Measurements from ENCODE around the gene ETV1. TPM values are rescaled to one million over a fixed set of nuclear protein-coding genes. Genes with fewer than 3 reads are reported as not detected.

Gene ETV1
- total RNA-seq, 1 experiment from 2014 or later = 45.9 TPM

DNA sequence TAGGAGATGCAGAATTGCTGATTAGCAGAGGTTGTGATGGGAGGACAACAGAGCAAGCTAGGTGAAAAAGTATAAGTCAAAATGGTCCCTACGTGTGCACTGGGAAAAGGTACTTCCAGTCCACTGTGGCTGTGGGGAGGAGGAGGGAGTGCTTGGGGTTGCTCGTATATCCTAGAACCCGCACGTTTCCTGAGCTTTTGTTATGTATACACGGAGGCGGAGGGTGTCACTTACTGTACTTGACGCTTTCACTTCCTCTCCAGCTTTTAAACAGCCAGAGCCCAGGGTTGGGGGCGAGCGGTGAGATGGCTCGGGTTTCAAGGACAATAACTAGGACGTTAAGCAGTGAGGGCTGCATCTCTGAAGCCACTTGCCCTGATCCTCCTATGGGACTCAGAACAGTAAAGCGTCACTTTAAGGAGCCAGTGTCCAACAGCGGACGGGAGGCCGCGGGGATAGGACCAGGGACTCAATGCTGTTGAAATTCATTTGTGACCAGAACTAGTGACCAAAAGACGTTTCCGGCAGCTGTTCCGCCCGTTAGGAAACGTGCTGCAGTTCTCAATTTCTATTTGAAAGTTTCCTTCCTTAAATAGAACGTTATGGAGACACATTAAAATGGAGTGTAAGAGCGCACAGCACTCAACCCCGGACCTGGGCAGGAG is 985 bp upstream of the ETV1 start:
- CTCF ChIA-PET = interaction anchor here (1.1 to 3.5 kb wide), 15 partner anchors 9 to 700 kb away, joined by 3 to 25 read pairs (median 4); no protein-coding TSS in a partner anchor
- BruUV-seq (replicated peaks) = no TSS peak

DNA sequence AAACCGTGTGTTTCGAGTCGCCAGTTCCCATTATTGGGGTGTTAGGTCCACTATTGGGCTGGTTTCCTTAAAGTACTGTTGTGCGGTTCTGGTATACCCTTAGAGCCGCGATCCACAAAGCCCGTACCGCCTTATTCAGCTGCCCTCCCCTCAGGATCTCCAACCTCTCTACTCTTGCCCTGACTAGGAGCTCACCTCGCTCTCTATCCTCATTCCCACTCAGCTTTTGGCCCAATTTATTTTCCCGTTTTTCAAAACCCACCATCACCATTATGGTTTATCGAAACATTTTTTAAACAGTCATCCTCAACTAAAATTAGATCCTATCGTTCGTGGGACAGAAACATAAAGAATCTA is 461 bp upstream of the ETV1 start:
- Mint-ChIP-seq H3K9me3 (ENCODE audit: low read depth, unreplicated experiment) (no peaks in the 10 kb centered on the region), H3K4me3 (ENCODE audit: low read depth, unreplicated experiment) (no peak overlapping the region), H3K4me1 (ENCODE audit: low read depth, unreplicated experiment) (no peaks in the 10 kb centered on the region), H3K27ac (ENCODE audit: unreplicated experiment) (no peak overlapping the region), H3K36me3 (ENCODE audit: insufficient read depth, unreplicated experiment) (no peaks in the 10 kb centered on the region), H3K27me3 (ENCODE audit: unreplicated experiment) (no peaks in the 10 kb centered on the region)
- no peak for DNase-seq
- no TSS peak for BruUV-seq (replicated peaks)
- TF ChIP-seq, protein P1, sequence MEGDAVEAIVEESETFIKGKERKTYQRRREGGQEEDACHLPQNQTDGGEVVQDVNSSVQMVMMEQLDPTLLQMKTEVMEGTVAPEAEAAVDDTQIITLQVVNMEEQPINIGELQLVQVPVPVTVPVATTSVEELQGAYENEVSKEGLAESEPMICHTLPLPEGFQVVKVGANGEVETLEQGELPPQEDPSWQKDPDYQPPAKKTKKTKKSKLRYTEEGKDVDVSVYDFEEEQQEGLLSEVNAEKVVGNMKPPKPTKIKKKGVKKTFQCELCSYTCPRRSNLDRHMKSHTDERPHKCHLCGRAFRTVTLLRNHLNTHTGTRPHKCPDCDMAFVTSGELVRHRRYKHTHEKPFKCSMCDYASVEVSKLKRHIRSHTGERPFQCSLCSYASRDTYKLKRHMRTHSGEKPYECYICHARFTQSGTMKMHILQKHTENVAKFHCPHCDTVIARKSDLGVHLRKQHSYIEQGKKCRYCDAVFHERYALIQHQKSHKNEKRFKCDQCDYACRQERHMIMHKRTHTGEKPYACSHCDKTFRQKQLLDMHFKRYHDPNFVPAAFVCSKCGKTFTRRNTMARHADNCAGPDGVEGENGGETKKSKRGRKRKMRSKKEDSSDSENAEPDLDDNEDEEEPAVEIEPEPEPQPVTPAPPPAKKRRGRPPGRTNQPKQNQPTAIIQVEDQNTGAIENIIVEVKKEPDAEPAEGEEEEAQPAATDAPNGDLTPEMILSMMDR (IDR thresholded peaks at IDR 0.05; ENCODE audit: unreplicated experiment) = no peak
- CTCF ChIA-PET = interaction anchor here (1.0 to 3.5 kb wide), 13 partner anchors 10 to 701 kb away, joined by 3 to 25 read pairs (median 3); no protein-coding TSS in a partner anchor
- intact Hi-C loops (cut with micrococcal nuclease; ENCODE audit: unreplicated experiment) = loop anchor here (1.0 to 10.0 kb wide), 7 partner anchors 9 to 708 kb away; no protein-coding TSS in a partner anchor

More for the DNA sequence above, 985 bp upstream of the ETV1 start:
- Mint-ChIP-seq H3K9me3 (ENCODE audit: low read depth, unreplicated experiment) (no peaks in the 10 kb centered on the region), H3K27me3 (ENCODE audit: unreplicated experiment) (no peaks in the 10 kb centered on the region), H3K36me3 (ENCODE audit: insufficient read depth, unreplicated experiment) (no peaks in the 10 kb centered on the region), H3K4me1 (ENCODE audit: low read depth, unreplicated experiment) (no peaks in the 10 kb centered on the region), H3K27ac (ENCODE audit: unreplicated experiment) (no peak overlapping the region), H3K4me3 (ENCODE audit: low read depth, unreplicated experiment) (no peak overlapping the region)
- TF ChIP-seq, protein P1 (IDR thresholded peaks at IDR 0.05; ENCODE audit: unreplicated experiment) = no peak
- peak; percentile 58 for DNase-seq
- intact Hi-C loops (cut with micrococcal nuclease; ENCODE audit: unreplicated experiment) = loop anchor here (2.0 kb wide), 2 partner anchors 466 to 700 kb away; no protein-coding TSS in a partner anchor

DNA sequence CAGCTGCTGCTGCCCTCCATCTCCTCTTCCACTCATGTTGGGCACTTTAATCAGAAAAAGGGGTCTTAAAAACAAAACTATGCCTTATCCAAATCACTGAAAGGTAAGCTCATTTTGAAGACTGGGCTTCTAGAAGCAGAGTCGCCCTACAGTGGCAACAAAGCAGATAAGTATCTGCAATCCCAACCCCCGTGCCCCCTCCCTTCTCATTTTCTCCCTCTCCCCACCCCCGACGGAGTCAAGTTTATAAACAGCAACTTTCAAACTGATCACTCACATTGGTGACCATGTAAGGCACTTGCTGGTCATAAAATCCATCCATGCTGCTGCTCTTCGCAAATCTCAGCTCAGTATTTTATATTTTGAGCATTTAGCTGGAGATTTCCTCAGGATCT is 738 bp downstream of the ETV1 start:
- Mint-ChIP-seq H3K27me3 (ENCODE audit: unreplicated experiment) (no peaks in the 10 kb centered on the region), H3K4me3 (ENCODE audit: low read depth, unreplicated experiment) (no peak overlapping the region)
- no TSS peak for BruUV-seq (replicated peaks)

DNA sequence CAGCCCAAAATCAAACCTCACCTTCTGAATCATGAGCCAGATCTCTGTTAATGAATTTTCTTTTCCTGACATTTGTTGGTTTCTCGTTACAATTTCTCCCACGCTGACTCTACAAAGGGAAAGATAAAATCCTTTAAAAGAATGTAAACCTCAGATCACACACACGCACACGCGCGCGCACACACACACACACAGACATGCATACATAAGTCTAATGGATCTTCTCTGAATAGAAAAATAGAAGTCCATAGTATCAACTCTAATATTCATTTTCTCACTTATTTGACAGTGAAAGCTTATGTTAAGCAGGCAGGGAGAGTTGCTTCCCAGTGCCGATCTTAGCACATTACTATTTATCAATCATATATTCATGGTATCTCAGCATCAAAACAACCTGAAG is 1.4 kb downstream of the ETV1 start:
- H3K36me3 Mint-ChIP-seq (ENCODE audit: insufficient read depth, unreplicated experiment) = no peaks in the 10 kb centered on the region
- H3K4me1 Mint-ChIP-seq (ENCODE audit: low read depth, unreplicated experiment) = peaks cover 3% of the 10 kb centered on the region
- CTCF ChIA-PET = interaction anchor here (0.7 to 3.5 kb wide), 6 partner anchors 12 to 703 kb away, joined by 4 to 23 read pairs (median 8); no protein-coding TSS in a partner anchor
- no peak overlapping the region for H3K4me3 Mint-ChIP-seq (ENCODE audit: low read depth, unreplicated experiment)
- intact Hi-C loops (cut with micrococcal nuclease; ENCODE audit: unreplicated experiment) = loop anchor here (5.0 to 10.0 kb wide), 4 partner anchors 243 to 706 kb away; no protein-coding TSS in a partner anchor
- H3K27me3 Mint-ChIP-seq (ENCODE audit: unreplicated experiment) = no peaks in the 10 kb centered on the region
- no peaks in the 10 kb centered on the region for H3K9me3 Mint-ChIP-seq (ENCODE audit: low read depth, unreplicated experiment)
- no peak overlapping the region for H3K27ac Mint-ChIP-seq (ENCODE audit: unreplicated experiment)
- no TSS peak for BruUV-seq (replicated peaks)
- TF ChIP-seq, protein P1 (IDR thresholded peaks at IDR 0.05; ENCODE audit: unreplicated experiment) = no peak
- DNase-seq = no peak

More for the DNA sequence above, 738 bp downstream of the ETV1 start:
- CTCF ChIA-PET = interaction anchor here (0.6 to 3.5 kb wide), 18 partner anchors 8 to 1269 kb away, joined by 3 to 25 read pairs (median 5); no protein-coding TSS in a partner anchor
- peak; percentile 47 for DNase-seq
- TF ChIP-seq, protein P1 (IDR thresholded peaks at IDR 0.05; ENCODE audit: unreplicated experiment) = no peak
- intact Hi-C loops (cut with micrococcal nuclease; ENCODE audit: unreplicated experiment) = loop anchor here (1.0 to 10.0 kb wide), 5 partner anchors 7 to 706 kb away; no protein-coding TSS in a partner anchor
- Mint-ChIP-seq H3K9me3 (ENCODE audit: low read depth, unreplicated experiment) (no peaks in the 10 kb centered on the region), H3K4me1 (ENCODE audit: low read depth, unreplicated experiment) (no peaks in the 10 kb centered on the region), H3K27ac (ENCODE audit: unreplicated experiment) (no peak overlapping the region), H3K36me3 (ENCODE audit: insufficient read depth, unreplicated experiment) (no peaks in the 10 kb centered on the region)

All from Calu3 (cell line).